HepG2 (cell line): ENCODE data around the gene MINDY1. TPM values are rescaled to one million over a fixed set of nuclear protein-coding genes. Genes with fewer than 3 reads are reported as not detected.

Experiments used
- ATAC-seq: fragments of 200-7000 bp; cut with Tn5 transposase; 3 replicates; pipeline ENCODE4 v1.9.1; 2020; ENCODE audit warnings: mild to moderate bottlenecking, moderate library complexity
- BruUV-seq: library from RNA; stranded (reverse); fragments of 400-500 nt; replicated peaks from 2 replicates; lab custom pipeline; 2021; lab: Mats Ljungman, UMichigan
- CTCF ChIA-PET: fragments of 300-600 bp; formaldehyde crosslinking; extraction: SDS; loops from one replicate; lab custom pipeline; 2021; ENCODE audit warnings: low total read pairs, inconsistent platforms, low intra/inter-chr PET ratio; lab: Yijun Ruan, JAX
- POLR2A ChIA-PET: fragments of 350-600 bp; sonication (Branson Sonifier 250); formaldehyde crosslinking; loops from one replicate; lab custom pipeline; 2020; ENCODE audit warnings: antibody characterized with exemption, inconsistent platforms; lab: Yijun Ruan, JAX
- DNase-seq: peaks from one replicate; pipeline ENCODE4 v3.0.0-alpha.2; 2015; ENCODE audit warnings: low spot score
- FAIRE-seq: peaks from 3 replicates; lab custom pipeline; 2011; peaks lifted over from hg19 to GRCh38; lab: Jason Lieb, UNC
- H2AFZ ChIP-seq: one replicate; pipeline ENCODE4 v1.6.1; 2011; ENCODE audit warnings: low read length, inconsistent platforms
- H3K27ac ChIP-seq: fragments of 300-600 bp; 3 replicates; pipeline ENCODE4 v1.8.0; 2011; ENCODE audit warnings: mixed run types, mild to moderate bottlenecking, mixed read lengths, low read length, inconsistent platforms; ENCODE audit not compliant: insufficient read depth; ENCODE audit errors: extremely low read length
- H3K27me3 ChIP-seq, 2 experiments: fragments of 200-600 bp in 1 of 2; 2 replicates in 1 of 2; 3 replicates in 1 of 2; pipeline versions ENCODE4 v1.6.0 to v1.8.0; 2011; ENCODE audit warnings: low read length in 2 of 2, mild to moderate bottlenecking in 2 of 2, moderate library complexity in 2 of 2, inconsistent platforms in 1 of 2; ENCODE audit not compliant: insufficient read depth in 2 of 2, control insufficient read depth in 1 of 2
- H3K36me3 ChIP-seq, 2 experiments: fragments of 200-600 bp in 1 of 2; replicated peaks in 1 of 2; 2 replicates in 1 of 2; 3 replicates in 1 of 2; pipeline versions ENCODE4 v1.5.1 to v1.8.0; 2011; ENCODE audit warnings: low read length in 2 of 2, inconsistent platforms in 1 of 2; ENCODE audit not compliant: insufficient read depth in 2 of 2, control insufficient read depth in 1 of 2
- H3K4me1 ChIP-seq: 2 replicates; pipeline ENCODE4 v1.5.1; 2012; ENCODE audit warnings: low read length, inconsistent platforms; ENCODE audit not compliant: insufficient read depth
- H3K4me2 ChIP-seq: 2 replicates; pipeline ENCODE4 v1.6.0; 2011; ENCODE audit warnings: low read depth, low read length, inconsistent platforms
- H3K4me3 ChIP-seq, 3 experiments: fragments of 200-600 bp in 1 of 3; sonication (generic), shearing (Covaris generic) in 1 of 3; replicated peaks in 1 of 3; 2 replicates each; pipeline ENCODE4 v1.5.1; 2011 to 2016; ENCODE audit warnings: low read length in 3 of 3, inconsistent platforms in 2 of 3, low read depth in 2 of 3, mild to moderate bottlenecking in 2 of 3, control low read depth in 1 of 3, mixed read lengths in 1 of 3; ENCODE audit not compliant: insufficient read depth in 1 of 3
- H3K79me2 ChIP-seq: one replicate; pipeline ENCODE4 v1.6.1; 2011; ENCODE audit warnings: low read length, inconsistent platforms; ENCODE audit not compliant: insufficient read depth
- H3K9ac ChIP-seq: 2 replicates; pipeline ENCODE4 v1.6.0; 2011; ENCODE audit warnings: mild to moderate bottlenecking, low read depth, low read length, inconsistent platforms; ENCODE audit not compliant: insufficient read depth
- H3K9me3 ChIP-seq: 2 replicates; pipeline ENCODE4 v1.5.1; 2012; ENCODE audit warnings: mild to moderate bottlenecking, low read length
- H4K20me1 ChIP-seq: 2 replicates; pipeline ENCODE4 v1.6.0; 2011; ENCODE audit warnings: inconsistent platforms, mild to moderate bottlenecking, low read length, moderate library complexity; ENCODE audit not compliant: insufficient read depth
- ADNP ChIP-seq: sonication (generic); formaldehyde crosslinking; IDR thresholded peaks from 2 replicates; pipeline ENCODE4 v1.4.0; 2020; ENCODE audit warnings: missing genetic modification reagents
- ERF ChIP-seq: IDR thresholded peaks from 2 replicates; pipeline ENCODE4 v1.6.1; 2018; ENCODE audit warnings: missing biosample characterization, missing genetic modification reagents
- FOXA1 ChIP-seq, 2 experiments: fragments of 450-650 bp in 1 of 2; sonication (generic) in 1 of 2; formaldehyde crosslinking in 1 of 2; IDR thresholded peaks; 2 replicates each; pipeline versions ENCODE4 v1.4.0 to v1.6.1; 2016 to 2020; ENCODE audit warnings: missing genetic modification reagents in 1 of 2
- FOXK1 ChIP-seq: sonication (generic); formaldehyde crosslinking; IDR thresholded peaks from 2 replicates; pipeline ENCODE4 v1.4.0; 2020; ENCODE audit warnings: low read depth, missing genetic modification reagents, borderline replicate concordance
- HDAC2 ChIP-seq: sonication (generic); formaldehyde crosslinking; IDR thresholded peaks from 2 replicates; pipeline ENCODE4 v1.4.0; 2020; ENCODE audit warnings: missing genetic modification reagents
- JARID2 ChIP-seq: sonication (generic); formaldehyde crosslinking; IDR thresholded peaks from 2 replicates; pipeline ENCODE4 v1.8.1; 2023; ENCODE audit warnings: missing genetic modification reagents, inconsistent platforms; ENCODE audit not compliant: insufficient replicate concordance
- KDM3A ChIP-seq: IDR thresholded peaks from 2 replicates; pipeline ENCODE4 v1.6.1; 2018; ENCODE audit warnings: low read depth, missing compliant biosample characterization
- MEF2D ChIP-seq: sonication (generic); formaldehyde crosslinking; IDR thresholded peaks from 2 replicates; pipeline ENCODE4 v1.5.1; 2020; ENCODE audit warnings: mild to moderate bottlenecking, missing genetic modification reagents
- PPARG ChIP-seq: conservative IDR thresholded peaks from 2 replicates; pipeline ENCODE4 v1.6.1; 2016; ENCODE audit warnings: missing biosample characterization, missing genetic modification reagents
- PTBP1 ChIP-seq: fragments of 200-400 bp; formaldehyde crosslinking; IDR thresholded peaks from 2 replicates; pipeline ENCODE4 v1.6.1; 2018; ENCODE audit warnings: low read length, low read depth; ENCODE audit not compliant: poor library complexity, severe bottlenecking
- SIN3A ChIP-seq: IDR thresholded peaks from 2 replicates; pipeline ENCODE4 v1.6.1; 2011; ENCODE audit warnings: low read depth, mild to moderate bottlenecking, control low read depth, low read length, borderline replicate concordance
- SRSF1 ChIP-seq: fragments of 200-400 bp; formaldehyde crosslinking; optimal IDR thresholded peaks from 2 replicates; pipeline ENCODE3; 2017; ENCODE audit warnings: mild to moderate bottlenecking, low read depth, low read length, moderate library complexity
- SRSF9 ChIP-seq: fragments of 200-400 bp; formaldehyde crosslinking; IDR thresholded peaks from 2 replicates; pipeline ENCODE4 v1.6.1; 2018; ENCODE audit warnings: borderline replicate concordance, mild to moderate bottlenecking, low read depth, low read length; ENCODE audit not compliant: insufficient read depth, poor library complexity, severe bottlenecking
- SSRP1 ChIP-seq: IDR thresholded peaks from 2 replicates; pipeline ENCODE4 v1.6.1; 2016; ENCODE audit warnings: control low read depth
- SYNCRIP ChIP-seq: fragments of 200-400 bp; formaldehyde crosslinking; IDR thresholded peaks from 2 replicates; pipeline ENCODE4 v1.6.1; 2018; ENCODE audit warnings: mild to moderate bottlenecking, low read depth, low read length; ENCODE audit not compliant: insufficient read depth
- TBX3 ChIP-seq: fragments of 450-650 bp; IDR thresholded peaks from 2 replicates; pipeline ENCODE4 v1.6.1; 2017; ENCODE audit warnings: antibody characterized with exemption, mild to moderate bottlenecking, inconsistent platforms, borderline replicate concordance
- ZNF180 ChIP-seq: sonication (generic); formaldehyde crosslinking; IDR thresholded peaks from 2 replicates; pipeline ENCODE4 v1.4.0; 2020; ENCODE audit warnings: low read depth, missing genetic modification reagents, borderline replicate concordance
- ZNF205 ChIP-seq: IDR thresholded peaks from 2 replicates; pipeline ENCODE4 v1.6.1; 2018; ENCODE audit warnings: missing biosample characterization, missing genetic modification reagents
- ZNF468 ChIP-seq: sonication (generic); formaldehyde crosslinking; IDR thresholded peaks from 2 replicates; pipeline ENCODE4 v1.8.0; 2022; ENCODE audit warnings: mild to moderate bottlenecking, moderate library complexity, missing genetic modification reagents
- ZNF550 ChIP-seq: sonication (generic); formaldehyde crosslinking; IDR thresholded peaks from 2 replicates; pipeline ENCODE4 v1.4.0; 2020; ENCODE audit warnings: mild to moderate bottlenecking, missing genetic modification reagents, borderline replicate concordance
- ZNF747 ChIP-seq: sonication (generic); formaldehyde crosslinking; IDR thresholded peaks from 2 replicates; pipeline ENCODE4 v1.8.1; 2023; ENCODE audit warnings: missing genetic modification reagents, mild to moderate bottlenecking, borderline replicate concordance
- WGBS: methylation state at CpG from one replicate; pipeline ENCODE4 v1.1.6; 2017; ENCODE audit warnings: low lambda C conversion rate; 5-methylcytosine and 5-hydroxymethylcytosine counted together
- in situ Hi-C: cut with HindIII; loops from 2 replicates; pipeline ENCODE4 v1.10.0; 2017; ENCODE audit warnings: low pct_unique_long_range_greater_than_20kb; ENCODE audit not compliant: extremely low pct_ligation_motif_present
- intact Hi-C: fragments of 100-400 bp; cut with micrococcal nuclease; formaldehyde crosslinking; loops from one replicate; pipeline ENCODE4 v1.10.0; 2022; ENCODE audit not compliant: unreplicated experiment
- polyA plus RNA-seq, 8 experiments: library from polyadenylated mRNA; depleted of rRNA in 3 of 8; stranded (reverse) in 7 of 8; unstranded in 1 of 8; fragments of >200 nt; fragmentation: Illumina TruSeq in 4 of 8; extraction: Trizol in 4 of 8; gene quantifications; 2 replicates each; pipeline versions ENCODE4 v1.2.1 to v1.2.3, GENCODE V29; 2011 to 2016; ENCODE audit warnings: low read depth in 4 of 8, missing spikeins in 1 of 8, mixed read lengths in 1 of 8; ENCODE audit not compliant: insufficient read depth in 1 of 8
- total RNA-seq, 5 experiments: library from RNA; depleted of rRNA; stranded (reverse); fragments of >200 nt; fragmentation: Illumina TruSeq; extraction: Trizol; gene quantifications; 2 replicates each; pipeline ENCODE4 v1.2.3, GENCODE V29; 2016; ENCODE audit warnings: low read depth in 1 of 5
- TF ChIP-seq, protein P1 (sequence below): sonication (generic); formaldehyde crosslinking; IDR thresholded peaks from 2 replicates; pipeline ENCODE4 v1.8.1; 2023; ENCODE audit warnings: mild to moderate bottlenecking, moderate library complexity, missing genetic modification reagents
- TF ChIP-seq, protein P2 (sequence below): sonication (generic); formaldehyde crosslinking; IDR thresholded peaks from 2 replicates; pipeline ENCODE4 v1.8.1; 2023; ENCODE audit warnings: mild to moderate bottlenecking, missing genetic modification reagents

MINDY1 gene
- total and polyA plus RNA-seq, 2 of the 13 experiments (the other 11 are each of a cell fraction or from before 2014, with no cell fraction given), result 11.1 to 15.0 TPM

DNA sequence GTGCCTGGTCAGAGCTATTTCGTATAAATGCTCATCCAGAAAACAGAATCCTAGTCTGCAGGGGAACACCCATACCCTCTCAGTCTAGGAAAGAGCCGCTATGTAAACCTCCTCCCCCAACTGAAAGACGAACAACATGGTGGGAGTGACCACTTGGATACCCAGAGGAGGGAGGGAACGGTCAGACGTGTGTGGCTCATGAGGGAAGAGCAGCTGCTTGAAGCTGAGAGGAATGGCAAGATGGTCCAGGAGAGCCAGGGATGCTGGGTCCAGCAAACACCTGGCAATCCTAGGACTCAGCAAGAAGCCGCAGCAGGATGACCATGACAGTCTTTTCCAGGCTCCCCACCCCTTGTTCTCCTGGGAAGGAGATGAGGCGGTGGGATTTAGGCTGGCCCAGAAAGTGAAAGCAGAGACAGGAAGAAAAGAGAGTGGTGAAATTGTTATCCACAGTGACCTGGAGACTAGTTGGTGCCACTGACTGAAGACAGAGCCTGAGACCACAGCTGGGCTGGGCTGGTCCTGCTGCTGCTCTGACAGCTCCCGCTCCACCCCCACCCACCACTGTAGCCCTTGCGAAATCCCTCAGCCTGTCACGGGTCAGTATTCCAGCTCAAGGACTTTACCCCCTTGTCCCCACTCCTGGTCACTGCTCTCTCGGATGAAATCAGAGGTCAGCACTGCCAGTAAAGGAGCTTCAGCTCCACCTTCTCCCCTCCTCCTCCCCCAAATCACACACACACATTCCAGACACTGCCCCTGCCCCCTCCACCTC is 35.7 kb downstream of the MINDY1 start:
- WGBS, result 22% methylated on average over 10 of the region's 11 CpGs
- in situ Hi-C loops, result no loop called here
- Histone ChIP-seq H2AFZ (no peak overlapping the region), H3K36me3 (peaks cover 22 to 34% of the 10 kb centered on the region in 2 experiments), H3K9me3 (no peaks in the 10 kb centered on the region), H3K27me3 (no peaks in the 10 kb centered on the region; a peak in 1 of 5 replicates), H3K4me2 (peak overlapping the region; percentile 98), H3K27ac (peak overlapping the region; percentile 96), H4K20me1 (peaks cover 26% of the 10 kb centered on the region), H3K9ac (peak overlapping the region; percentile 97), H3K79me2 (peaks cover 63% of the 10 kb centered on the region), H3K4me1 (peaks cover 56% of the 10 kb centered on the region), H3K4me3 (peak overlapping the region; percentile 35 to 89 (median 42))
- peak; percentile 73 for ATAC-seq
- intact Hi-C loops, result loop anchor here (5.0 kb wide), 1 partner anchor 36 kb away; the partner anchor contains the start of genes MINDY1 and PRUNE1
- POLR2A ChIA-PET, result interaction anchor here (0.6 to 10.3 kb wide), 20 partner anchors 8 to 423 kb away, joined by 3 to 114 read pairs (median 5); partner anchors contain the start of genes ANXA9, ENSA, MINDY1 and SETDB1
- DNase-seq, result peak; percentile 97
- no TSS peak for BruUV-seq
- CTCF ChIA-PET, result interaction anchor here (2.5 kb wide), 1 partner anchor 10 kb away, joined by 18 read pairs; the partner anchor contains the start of gene ANXA9
- peak; percentile 99 for FAIRE-seq
- TF ChIP-seq FOXK1 (peak; percentile 67; the same call in 1 of the 2 replicates), KDM3A (CRISPR knock-in tag) (peak; percentile 35; the same call in 1 of the 2 replicates), MEF2D (CRISPR knock-in tag) (peak; percentile 68; the same call in 1 of the 2 replicates), SRSF1 (no peak), ZNF747 (CRISPR knock-in tag) (peak; percentile 91; the same call in 1 of the 2 replicates), ZNF205 (CRISPR knock-in tag) (no peak), SSRP1 (no peak), HDAC2 (CRISPR knock-in tag) (peak; percentile 89), JARID2 (CRISPR knock-in tag) (no peak), ZNF180 (CRISPR knock-in tag) (no peak), SRSF9 (no peak), SYNCRIP (no peak), ADNP (no peak), ERF (peak; percentile 37; the same call in 1 of the 2 replicates), FOXA1 (IDR thresholded peaks at IDR 0.05) (peak; percentile 56; the same call in 1 of the 2 replicates), FOXA1 (CRISPR knock-in tag; IDR thresholded peaks at IDR 0.05) (no peak; the same call in 1 of the 2 replicates), PPARG (CRISPR knock-in tag) (0 out of 2 replicates have a peak, but pooled peaks have one; percentile 47), ZNF550 (no peak), TBX3 (peak; percentile 80; the same call in 1 of the 2 replicates), SIN3A (peak; percentile 99), ZNF468 (CRISPR knock-in tag) (no peak), PTBP1 (no peak)
- TF ChIP-seq, protein P1, sequence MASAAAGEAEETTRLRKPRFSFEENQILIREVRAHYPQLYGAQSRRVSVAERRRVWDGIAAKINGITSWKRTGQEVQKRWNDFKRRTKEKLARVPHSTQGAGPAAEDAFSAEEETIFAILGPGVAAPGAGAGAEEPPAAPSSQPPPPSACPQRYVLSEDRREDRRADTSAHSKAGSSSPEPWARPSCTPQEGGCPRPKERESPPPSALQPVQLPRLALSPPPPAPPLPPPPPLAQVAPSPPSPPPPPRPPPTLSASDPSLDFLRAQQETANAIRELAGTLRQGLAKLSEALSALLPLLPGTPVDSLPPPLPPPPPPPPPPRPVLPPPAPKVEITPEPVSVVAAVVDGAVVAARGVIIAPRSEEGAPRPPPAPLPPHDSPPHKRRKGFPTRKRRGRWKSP (CRISPR knock-in tag), result peak; percentile 60; the same call in 1 of the 2 replicates
- TF ChIP-seq, protein P2, sequence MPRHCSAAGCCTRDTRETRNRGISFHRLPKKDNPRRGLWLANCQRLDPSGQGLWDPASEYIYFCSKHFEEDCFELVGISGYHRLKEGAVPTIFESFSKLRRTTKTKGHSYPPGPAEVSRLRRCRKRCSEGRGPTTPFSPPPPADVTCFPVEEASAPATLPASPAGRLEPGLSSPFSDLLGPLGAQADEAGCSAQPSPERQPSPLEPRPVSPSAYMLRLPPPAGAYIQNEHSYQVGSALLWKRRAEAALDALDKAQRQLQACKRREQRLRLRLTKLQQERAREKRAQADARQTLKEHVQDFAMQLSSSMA, result no peak
